GM10266 (cell line): ENCODE data around the gene LETM1.

ENCODE experiments used
- DNase-seq: peaks from one replicate; pipeline ENCODE4 v3.0.0; 2012; ENCODE audit errors: extremely low spot score
- CTCF ChIP-seq: IDR thresholded peaks from 2 replicates; pipeline ENCODE4 v1.5.1; 2012; ENCODE audit warnings: mild to moderate bottlenecking, low read depth; ENCODE audit not compliant: control insufficient read depth, insufficient read depth; ENCODE audit errors: missing control alignments

Gene LETM1

GRCh38 chr4:1783970-1784369 is 72.0 kb downstream of the LETM1 start:
- no peak for DNase-seq
- TF ChIP-seq CTCF, result no peak

- no peak for DNase-seq
- no peak for TF ChIP-seq CTCF
Observed at GRCh38 chr4:1783015-1783414, 72.9 kb downstream of the LETM1 start.

DNA sequence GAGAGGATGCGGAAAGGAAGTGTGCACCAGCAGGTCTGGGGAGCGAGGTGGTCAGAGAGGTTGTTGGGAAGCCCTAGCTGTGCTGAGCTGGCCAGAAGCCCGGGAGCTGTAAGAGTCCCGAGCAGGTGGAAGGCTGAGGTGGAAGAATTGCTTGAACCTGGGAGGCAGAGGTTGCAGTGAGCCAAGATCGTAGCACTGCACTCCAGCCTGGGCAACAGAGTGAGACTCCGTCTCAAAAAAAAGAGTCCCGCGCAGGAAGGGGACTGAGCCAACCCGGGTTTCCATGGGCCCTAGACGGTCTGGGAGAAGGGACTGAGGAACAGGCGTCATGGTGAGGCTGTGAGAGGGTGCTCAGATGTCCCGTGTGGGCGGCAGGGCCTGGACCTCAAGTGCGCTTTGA is 75.5 kb downstream of the LETM1 start:
- DNase-seq, result no peak
- TF ChIP-seq CTCF, result no peak

DNA sequence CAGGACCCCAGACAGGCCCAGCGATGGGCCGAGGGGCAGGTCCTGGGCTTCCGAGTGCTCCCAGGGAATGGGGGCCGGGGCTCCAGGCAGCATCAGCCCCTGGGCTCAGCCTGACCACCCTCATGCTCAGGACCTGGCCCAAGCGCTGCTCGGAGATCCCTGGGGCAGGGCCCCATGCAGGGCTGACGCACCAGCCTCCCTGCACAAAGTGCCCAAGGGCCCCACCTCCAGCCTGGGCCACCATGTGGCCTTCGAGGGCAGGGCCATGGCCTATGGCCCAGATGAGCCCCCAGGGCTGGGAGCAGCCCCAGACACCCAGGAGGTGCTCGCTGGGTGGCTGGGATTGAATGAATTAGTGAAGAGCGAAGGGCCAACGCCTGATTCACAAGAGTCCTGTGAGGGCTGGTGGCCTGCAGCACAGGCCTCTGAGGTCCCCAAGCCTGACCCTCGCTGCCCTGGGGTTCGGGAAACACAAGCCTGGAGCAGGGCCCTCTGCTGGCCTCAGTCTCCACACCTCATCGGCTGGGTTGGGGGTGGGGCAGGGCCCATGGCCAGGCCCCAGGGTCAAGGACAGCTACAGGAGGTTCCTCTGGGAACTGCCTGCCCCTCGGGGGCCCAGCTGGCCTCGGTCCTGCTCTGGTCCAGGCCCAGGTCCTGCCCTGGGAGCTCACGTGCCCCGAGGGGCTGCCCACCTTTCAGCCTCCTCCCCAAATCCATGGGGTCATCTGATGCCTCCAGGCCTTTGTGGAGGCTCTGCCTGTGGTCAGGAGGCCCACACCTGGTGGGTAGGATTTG is 76.2 kb downstream of the LETM1 start:
- no peak for TF ChIP-seq CTCF

DNA sequence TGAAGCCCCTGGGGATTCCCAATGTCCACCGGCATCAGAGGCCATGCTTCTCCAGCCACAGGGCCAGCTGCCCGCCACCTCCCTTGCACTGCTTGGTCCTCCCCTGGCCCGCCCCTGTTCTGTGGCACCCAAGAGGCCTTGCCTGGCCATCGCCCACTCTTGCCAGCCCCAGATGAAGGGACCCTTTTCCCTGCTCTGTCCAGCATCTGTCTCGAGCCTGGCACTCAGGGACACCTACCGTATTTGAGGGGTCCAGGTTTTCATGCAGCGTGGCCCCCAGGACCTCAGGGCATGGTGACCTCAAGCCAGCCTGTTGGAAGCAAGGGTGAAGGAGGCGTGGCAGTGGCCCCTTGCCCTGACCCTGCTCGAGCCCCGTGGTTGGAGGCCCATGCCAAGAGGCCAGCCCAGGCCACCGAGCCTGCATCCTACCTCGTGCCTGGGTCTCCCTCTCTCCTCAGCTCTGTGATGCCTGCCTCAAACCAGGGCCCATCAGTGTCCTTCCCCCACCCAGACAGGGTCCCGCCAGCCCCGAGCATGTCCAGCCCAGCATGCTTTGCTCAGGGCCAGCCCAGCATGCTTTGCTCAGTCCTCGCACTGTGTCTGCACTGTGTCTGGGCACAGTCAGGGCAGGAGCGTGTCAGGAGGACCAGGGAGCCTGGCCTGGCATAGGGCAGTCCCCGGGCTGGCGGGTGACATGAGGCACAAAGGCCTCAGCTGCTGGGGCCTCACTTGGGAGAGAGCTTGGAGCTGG is 77.1 kb downstream of the LETM1 start:
- DNase-seq, result no peak
- no peak for TF ChIP-seq CTCF

More for the DNA sequence above, 76.2 kb downstream of the LETM1 start:
- DNase-seq, result no peak

GRCh38 chr4:1777822-1778641 is 77.9 kb downstream of the LETM1 start:
- DNase-seq, result no peak
- TF ChIP-seq CTCF, result no peak
